ENCODE data around the gene RTN4R. TPM values are rescaled to one million over a fixed set of nuclear protein-coding genes. Genes with fewer than 3 reads are reported as not detected.

RTN4R gene
- total RNA-seq, 1 donor from 2014 or later, result 36.0 TPM

- no peak for DNase-seq (ENCODE audit: low spot score, unreplicated experiment)
- no peak for TF ChIP-seq CTCF (IDR thresholded peaks at IDR 0.05; ENCODE audit: unreplicated experiment)
- H3K36me3 Mint-ChIP-seq (ENCODE audit: insufficient read depth), result no peaks in the 10 kb centered on the region
- H3K4me3 Mint-ChIP-seq (ENCODE audit: low read depth), result no peak overlapping the region
- no peak overlapping the region for H3K27ac Mint-ChIP-seq
- H3K9me3 Mint-ChIP-seq (ENCODE audit: low read depth), result no peaks in the 10 kb centered on the region
- H3K4me1 Mint-ChIP-seq (ENCODE audit: low read depth), result peaks cover 4% of the 10 kb centered on the region
- no peaks in the 10 kb centered on the region for H3K27me3 Mint-ChIP-seq
These were observed 8.8 kb downstream of the RTN4R start for GRCh38 chr22:20259327-20259688.

DNA sequence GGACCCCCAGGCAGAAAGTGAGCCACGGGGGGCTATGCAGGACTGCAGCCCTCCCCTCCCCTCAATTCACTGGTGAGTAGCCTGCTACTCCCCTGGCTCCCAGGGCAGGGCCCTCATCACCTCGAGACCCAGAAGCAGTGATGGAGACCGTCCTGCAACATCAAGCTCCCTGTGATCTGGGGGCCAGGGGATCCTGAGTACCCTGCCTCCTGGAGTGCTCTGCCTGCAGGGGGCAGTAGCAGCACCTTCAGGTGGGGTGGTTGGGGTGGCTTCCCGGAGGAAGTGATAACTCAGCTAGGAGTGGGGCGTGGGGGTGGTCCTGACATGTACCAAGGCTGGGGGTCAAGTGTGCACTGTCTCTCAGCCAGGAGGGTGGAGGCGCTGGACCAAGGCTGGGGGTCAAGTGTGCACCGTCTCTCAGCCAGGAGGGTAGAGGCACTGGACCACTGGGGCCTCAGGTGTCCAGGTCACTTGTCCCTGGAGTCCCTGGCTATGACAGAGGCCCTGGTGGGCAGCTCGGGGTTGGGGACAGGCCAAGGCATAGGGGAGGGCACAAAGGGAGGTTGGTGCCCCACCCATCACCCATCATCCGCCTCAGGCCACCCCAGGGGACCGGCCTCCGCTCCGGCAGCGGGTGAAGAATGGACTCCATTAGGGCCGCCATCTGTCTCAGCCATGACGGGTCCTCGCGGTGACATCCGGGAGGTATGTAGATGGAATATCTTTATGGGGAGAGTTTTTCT, 9.4 kb downstream of the RTN4R start:
- DNase-seq (ENCODE audit: low spot score, unreplicated experiment), result no peak
- H3K27me3 Mint-ChIP-seq, result no peaks in the 10 kb centered on the region
- TF ChIP-seq CTCF (IDR thresholded peaks at IDR 0.05; ENCODE audit: unreplicated experiment), result peak; percentile 24
- no peak overlapping the region for H3K27ac Mint-ChIP-seq
- no peaks in the 10 kb centered on the region for H3K9me3 Mint-ChIP-seq (ENCODE audit: low read depth)
- peaks cover under 1% of the 10 kb centered on the region for H3K36me3 Mint-ChIP-seq (ENCODE audit: insufficient read depth)
- no peaks in the 10 kb centered on the region for H3K4me1 Mint-ChIP-seq (ENCODE audit: low read depth)
- no peak overlapping the region for H3K4me3 Mint-ChIP-seq (ENCODE audit: low read depth)

DNA sequence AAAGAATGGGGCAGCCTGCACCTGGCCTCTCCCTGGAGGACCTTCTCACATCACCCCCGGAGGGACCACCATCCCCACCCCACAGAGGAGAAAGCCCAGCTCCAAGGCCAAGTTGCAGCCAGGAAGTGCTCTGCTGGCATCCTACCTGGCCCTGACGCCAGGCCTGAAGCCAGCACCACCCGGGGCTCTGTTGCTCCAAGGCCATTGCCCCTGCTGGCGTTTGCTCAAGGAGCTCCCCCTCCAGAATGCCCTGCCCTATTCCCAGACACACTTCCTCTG, 10.2 kb downstream of the RTN4R start:
- Mint-ChIP-seq H3K4me3 (ENCODE audit: low read depth) (no peak overlapping the region), H3K36me3 (ENCODE audit: insufficient read depth) (peaks cover 2% of the 10 kb centered on the region), H3K27me3 (no peaks in the 10 kb centered on the region), H3K27ac (no peak overlapping the region), H3K9me3 (ENCODE audit: low read depth) (no peaks in the 10 kb centered on the region), H3K4me1 (ENCODE audit: low read depth) (no peaks in the 10 kb centered on the region)
- TF ChIP-seq CTCF (IDR thresholded peaks at IDR 0.05; ENCODE audit: unreplicated experiment), result no peak
- DNase-seq (ENCODE audit: low spot score, unreplicated experiment), result no peak

DNA sequence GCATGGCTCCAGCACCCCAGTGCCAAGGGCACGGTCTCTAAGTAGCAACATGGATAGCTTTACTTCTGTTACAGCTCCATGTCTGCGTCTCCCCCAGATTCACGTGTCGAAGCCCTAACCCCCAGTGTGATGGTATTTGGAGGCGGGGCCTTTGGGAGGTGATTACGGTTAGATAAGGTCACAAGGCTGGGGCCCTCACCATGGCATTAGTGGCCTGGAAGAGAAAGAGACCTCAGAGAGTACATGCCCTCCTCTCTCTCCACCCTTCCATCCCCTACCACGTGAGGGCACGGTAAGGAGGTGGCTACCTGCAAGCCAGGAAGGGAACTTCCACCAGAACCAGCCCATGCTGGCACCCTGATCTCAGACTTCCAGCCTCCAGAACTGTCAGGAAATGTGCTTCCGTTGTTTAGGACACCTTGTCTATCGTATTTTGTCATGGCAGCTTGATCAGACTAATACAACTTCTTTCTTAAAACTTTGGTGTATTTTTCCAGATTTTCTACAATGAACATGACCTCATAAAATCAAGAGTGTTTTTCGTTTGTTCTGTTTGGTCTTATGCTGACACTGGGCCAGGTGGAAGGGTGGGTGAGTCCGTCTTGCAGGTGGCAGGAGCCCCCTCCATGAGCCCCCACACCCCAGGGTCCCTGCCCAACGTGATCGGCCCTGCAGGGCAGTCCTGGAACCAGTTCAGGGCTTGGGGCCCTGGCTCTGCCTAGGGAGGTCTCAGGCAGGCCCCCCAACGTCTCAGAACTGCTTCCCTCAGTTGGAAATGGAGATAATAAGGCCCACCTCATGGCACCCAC, 10.7 kb downstream of the RTN4R start:
- peaks cover 2% of the 10 kb centered on the region for H3K36me3 Mint-ChIP-seq (ENCODE audit: insufficient read depth)

More for the DNA sequence above, 10.7 kb downstream of the RTN4R start:
- no peaks in the 10 kb centered on the region for H3K9me3 Mint-ChIP-seq (ENCODE audit: low read depth)
- H3K27ac Mint-ChIP-seq, result no peak overlapping the region
- no peak for TF ChIP-seq CTCF (IDR thresholded peaks at IDR 0.05; ENCODE audit: unreplicated experiment)
- DNase-seq (ENCODE audit: low spot score, unreplicated experiment), result no peak
- H3K4me3 Mint-ChIP-seq (ENCODE audit: low read depth), result no peak overlapping the region
- no peaks in the 10 kb centered on the region for H3K4me1 Mint-ChIP-seq (ENCODE audit: low read depth)
- no peaks in the 10 kb centered on the region for H3K27me3 Mint-ChIP-seq

Data from progenitor cell of endocrine pancreas (in vitro differentiated cells).